ENCODE measurements around the gene MIB1. TPM values are rescaled to one million over a fixed set of nuclear protein-coding genes. Genes with fewer than 3 reads are reported as not detected.
"Not testable (repeated sequence)": the region's sequence is repeated elsewhere in the genome, so short reads cannot be mapped to it uniquely, and the experiment has no call there.

The MIB1 gene
- total and polyA plus RNA-seq, 10 of the 15 experiments (the other 5 are each of a cell fraction or from before 2014, with no cell fraction given): 2.3 to 27.5 (median 10.4) TPM

DNA sequence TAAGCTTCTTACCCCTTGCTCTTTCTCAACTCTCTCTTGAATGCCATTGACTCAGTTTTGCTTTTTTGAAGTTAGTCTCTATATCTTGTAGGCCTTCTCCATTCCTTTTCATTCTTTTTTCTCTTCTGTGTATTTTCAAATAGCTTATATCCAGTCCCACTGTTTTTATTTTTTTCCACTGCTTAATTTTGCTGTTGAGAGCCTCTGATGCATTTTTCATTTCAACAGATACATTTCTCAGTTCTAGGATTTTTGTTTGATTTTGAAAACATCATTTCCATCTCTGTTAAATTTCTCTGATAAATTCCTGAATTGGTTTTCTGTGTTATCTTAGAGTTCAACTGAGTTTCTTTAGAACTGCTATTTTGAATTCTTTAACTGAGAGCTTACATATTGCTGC, 45.9 kb downstream of the MIB1 start:
- CTCF ChIA-PET: interaction anchor here (1.0 to 1.6 kb wide), 2 partner anchors 13 kb away, joined by 4 to 5 read pairs; no protein-coding TSS in a partner anchor
- RAD21 ChIA-PET (ENCODE audit: unreplicated experiment): no interaction called here
- SMC1A ChIA-PET (ENCODE audit: uncharacterized antibody, unreplicated experiment): interaction anchor here (1.0 kb wide), 1 partner anchor 29 kb away, joined by 3 read pairs; no protein-coding TSS in a partner anchor
- DNase-seq (ENCODE audit: low read depth, low spot score) (no peak), ATAC-seq (no peak), FAIRE-seq (no peak)
- no peaks in the 10 kb centered on the region for H3K27me3 ChIP-seq (replicated peaks in 1 of 2; ENCODE audit: control insufficient read depth in 2 of 2, insufficient read depth in 2 of 2, low read length in 1 of 2)
- no peak overlapping the region for H3K27ac ChIP-seq (ENCODE audit: control insufficient read depth, insufficient read depth)
- no peak overlapping the region for H3K9ac ChIP-seq (ENCODE audit: control insufficient read depth, insufficient read depth, low read length)
- BruUV-seq (replicated peaks): no TSS peak
- no peaks in the 10 kb centered on the region for H3K79me2 ChIP-seq (ENCODE audit: control insufficient read depth, insufficient read depth, low read length)
- H3K4me1 ChIP-seq (ENCODE audit: control insufficient read depth, insufficient read depth, low read length): no peaks in the 10 kb centered on the region
- H3K4me2 ChIP-seq (ENCODE audit: control insufficient read depth, insufficient read depth): no peak overlapping the region
- in situ Hi-C loops (cut with MboI) (no loop called here), intact Hi-C loops (cut with micrococcal nuclease; ENCODE audit: unreplicated experiment) (no loop called here)
- POLR2A ChIA-PET: interaction anchor here (0.6 to 0.7 kb wide), 2 partner anchors 44 to 144 kb away, joined by 3 to 6 read pairs; no protein-coding TSS in a partner anchor
- peaks cover 2 to 22% of the 10 kb centered on the region in 2 experiments for H3K36me3 ChIP-seq (ENCODE audit: control insufficient read depth in 2 of 2, insufficient read depth in 2 of 2, low read length in 1 of 2)
- TF ChIP-seq ZNF384 (IDR thresholded peaks at IDR 0.05; ENCODE audit: borderline replicate concordance, low read depth, low read length) (peak; percentile 48; the same call in 1 of the 2 replicates), JUNB (IDR thresholded peaks at IDR 0.05) (no peak), CBX5 (IDR thresholded peaks at IDR 0.05; ENCODE audit: low read depth) (0 out of 2 replicates have a peak, but pooled peaks have one; percentile 37)
- H3K9me3 ChIP-seq (replicated peaks; ENCODE audit: control insufficient read depth, insufficient read depth, low read length): peaks cover 17% of the 10 kb centered on the region
- H3K4me3 ChIP-seq: no peak overlapping the region
- H4K20me1 ChIP-seq (ENCODE audit: control insufficient read depth, insufficient read depth): no peaks in the 10 kb centered on the region
- H2AFZ ChIP-seq (ENCODE audit: control insufficient read depth, low read depth, low read length): no peak overlapping the region

DNA sequence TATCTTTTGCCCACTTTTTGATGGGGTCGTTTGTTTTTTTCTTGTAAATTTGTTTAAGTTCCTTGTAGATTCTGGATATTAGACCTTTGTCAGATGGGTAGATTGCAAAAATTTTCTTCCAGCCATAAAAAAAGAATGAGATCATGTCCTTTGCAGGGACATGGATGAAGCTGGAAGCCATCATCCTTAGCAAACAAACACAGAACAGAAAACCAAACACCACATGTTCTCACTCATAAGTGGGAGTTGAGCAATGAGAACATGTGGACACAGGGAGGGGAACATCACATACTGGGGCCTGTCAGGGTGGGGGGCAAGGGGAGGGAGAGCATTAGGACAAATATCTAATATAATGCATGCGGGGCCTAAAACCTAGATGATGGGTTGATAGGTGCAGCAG, 55.5 kb downstream of the MIB1 start:
- H3K27ac ChIP-seq (ENCODE audit: control insufficient read depth, insufficient read depth); H3K4me3 ChIP-seq; H3K9me3 ChIP-seq (replicated peaks; ENCODE audit: control insufficient read depth, insufficient read depth, low read length); H4K20me1 ChIP-seq (ENCODE audit: control insufficient read depth, insufficient read depth); H3K27me3 ChIP-seq (replicated peaks in 1 of 2; ENCODE audit: control insufficient read depth in 2 of 2, insufficient read depth in 2 of 2, low read length in 1 of 2); H3K4me1 ChIP-seq (ENCODE audit: control insufficient read depth, insufficient read depth, low read length); POLR2A ChIA-PET; ATAC-seq; BruUV-seq (replicated peaks); in situ Hi-C loops (cut with MboI); SMC1A ChIA-PET (ENCODE audit: uncharacterized antibody, unreplicated experiment); H3K9ac ChIP-seq (ENCODE audit: control insufficient read depth, insufficient read depth, low read length); CTCF ChIA-PET; DNase-seq (ENCODE audit: low read depth, low spot score); H3K79me2 ChIP-seq (ENCODE audit: control insufficient read depth, insufficient read depth, low read length); RAD21 ChIA-PET (ENCODE audit: unreplicated experiment); H3K4me2 ChIP-seq (ENCODE audit: control insufficient read depth, insufficient read depth); H2AFZ ChIP-seq (ENCODE audit: control insufficient read depth, low read depth, low read length); intact Hi-C loops (cut with micrococcal nuclease; ENCODE audit: unreplicated experiment); FAIRE-seq: not testable (repeated sequence)
- H3K36me3 ChIP-seq (ENCODE audit: control insufficient read depth in 2 of 2, insufficient read depth in 2 of 2, low read length in 1 of 2): peaks cover 0 to 18% of the 10 kb centered on the region in 2 experiments; a peak in 2 of 4 replicates
- 95% methylated on average over 2 of the region's 2 CpGs for WGBS (ENCODE audit: insufficient coverage, insufficient replicate concordance, low lambda C conversion rate, missing lambda C conversion rate)
